BJ (cell line): ENCODE measurements around the gene USP37. TPM values are rescaled to one million over a fixed set of nuclear protein-coding genes. Genes with fewer than 3 reads are reported as not detected.

Experiments
- CTCF ChIA-PET: fragments of 350-600 bp; formaldehyde crosslinking; extraction: SDS; loops from one replicate; lab custom pipeline; 2021; ENCODE audit warnings: antibody characterized with exemption, inconsistent platforms; lab: Yijun Ruan, JAX
- POLR2A ChIA-PET: fragments of 300-600 bp; sonication (Branson Sonifier 250); formaldehyde crosslinking; extraction: SDS; loops from one replicate; lab custom pipeline; 2021; ENCODE audit warnings: antibody characterized with exemption; lab: Charles Lee
- DNase-seq: peaks from one replicate; pipeline ENCODE4 v3.0.0-alpha.2; 2011; ENCODE audit warnings: low read depth
- H3K27me3 ChIP-seq: 2 replicates; pipeline ENCODE4 v1.6.0; 2011; ENCODE audit warnings: low read length; ENCODE audit not compliant: control insufficient read depth, insufficient read depth
- H3K36me3 ChIP-seq: 2 replicates; pipeline ENCODE4 v1.5.1; 2011; ENCODE audit warnings: low read length; ENCODE audit not compliant: control insufficient read depth, insufficient read depth
- H3K4me3 ChIP-seq: 2 replicates; pipeline ENCODE4 v1.5.1; 2011; ENCODE audit warnings: low read depth, mild to moderate bottlenecking, control low read depth, low read length
- CTCF ChIP-seq: IDR thresholded peaks from 2 replicates; pipeline ENCODE4 v1.5.1; 2011; ENCODE audit warnings: low read depth, mild to moderate bottlenecking, control low read depth, inconsistent platforms, low read length, moderate library complexity; ENCODE audit not compliant: insufficient read depth
- polyA plus RNA-seq: library from polyadenylated mRNA; depleted of rRNA; stranded (reverse); fragments of >200 nt; gene quantifications from 2 replicates; pipeline ENCODE4 v1.2.3, GENCODE V29; 2011

USP37 gene
- polyA plus RNA-seq, 1 experiment = 1.9 TPM

GRCh38 chr2:218500501-218501060, 67.6 kb downstream of the USP37 start:
- no peaks in the 10 kb centered on the region for H3K27me3 ChIP-seq
- H3K36me3 ChIP-seq = no peaks in the 10 kb centered on the region; the same call in 1 of the 2 replicates
- POLR2A ChIA-PET = interaction anchor here (0.6 kb wide), 1 partner anchor 20 kb away, joined by 3 read pairs; no protein-coding TSS in a partner anchor
- no peak overlapping the region for H3K4me3 ChIP-seq
- CTCF ChIA-PET = interaction anchor here (1.4 kb wide), 1 partner anchor 30 kb away, joined by 3 read pairs; no protein-coding TSS in a partner anchor
- TF ChIP-seq CTCF = no peak
- no peak for DNase-seq

- H3K36me3 ChIP-seq = peaks cover 4% of the 10 kb centered on the region
- no peaks in the 10 kb centered on the region for H3K27me3 ChIP-seq
- ChIA-PET CTCF (no interaction called here), POLR2A (no interaction called here)
- H3K4me3 ChIP-seq = no peak overlapping the region
- TF ChIP-seq CTCF = no peak
- no peak for DNase-seq
Observed at GRCh38 chr2:218485986-218486667, 82.0 kb downstream of the USP37 start.

- no peak for TF ChIP-seq CTCF
- CTCF ChIA-PET = no interaction called here
- POLR2A ChIA-PET = no interaction called here
- Histone ChIP-seq H3K27me3 (no peaks in the 10 kb centered on the region), H3K36me3 (peaks cover 1% of the 10 kb centered on the region; the same call in 1 of the 2 replicates), H3K4me3 (no peak overlapping the region)
- no peak for DNase-seq
Observed at GRCh38 chr2:218482651-218483050, 85.5 kb downstream of the USP37 start.

GRCh38 chr2:218479595-218479994, 88.6 kb downstream of the USP37 start:
- DNase-seq = no peak
- TF ChIP-seq CTCF = no peak
- Histone ChIP-seq H3K36me3 (peaks cover 1% of the 10 kb centered on the region; the same call in 1 of the 2 replicates), H3K4me3 (no peak overlapping the region), H3K27me3 (no peaks in the 10 kb centered on the region)
- POLR2A ChIA-PET = no interaction called here
- CTCF ChIA-PET = no interaction called here

GRCh38 chr2:218478544-218478943, 89.6 kb downstream of the USP37 start:
- POLR2A ChIA-PET = no interaction called here
- H3K4me3 ChIP-seq = no peak overlapping the region
- H3K27me3 ChIP-seq = no peaks in the 10 kb centered on the region
- H3K36me3 ChIP-seq = no peaks in the 10 kb centered on the region; the same call in 1 of the 2 replicates
- no peak for TF ChIP-seq CTCF
- CTCF ChIA-PET = no interaction called here
- no peak for DNase-seq
